Measurements from ENCODE around the gene COL3A1.

The COL3A1 gene

DNA sequence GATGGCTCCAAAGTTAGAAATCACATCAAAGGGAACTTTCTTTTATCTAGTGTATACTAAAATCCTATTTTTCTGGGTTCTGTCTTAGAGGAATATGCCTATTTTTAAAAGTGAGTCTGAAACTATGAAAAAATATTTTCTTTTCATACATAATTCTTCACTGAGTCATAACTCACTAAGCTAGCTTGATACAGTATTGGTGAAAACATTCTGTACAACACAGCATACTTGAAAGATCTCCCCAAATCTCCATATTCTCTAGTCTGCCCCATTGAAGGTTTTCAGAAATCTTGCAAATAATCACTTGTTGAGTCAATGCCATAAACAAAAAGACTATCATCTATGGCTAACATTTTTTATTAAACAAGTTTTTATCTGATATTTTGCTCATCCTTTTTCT, 44.5 kb downstream of the COL3A1 start:
- DNase-seq = no peak

GRCh38 chr2:189020179-189020578, 46.0 kb downstream of the COL3A1 start:
- DNase-seq = no peak

GRCh38 chr2:189022053-189022481, 47.9 kb downstream of the COL3A1 start:
- DNase-seq = no peak

GRCh38 chr2:189022492-189022891, 48.3 kb downstream of the COL3A1 start:
- DNase-seq = no peak

- no peak for DNase-seq
Observed at GRCh38 chr2:189024901-189025618, 50.9 kb downstream of the COL3A1 start.

GRCh38 chr2:189037518-189037917, 63.3 kb downstream of the COL3A1 start:
- no peak for DNase-seq

DNA sequence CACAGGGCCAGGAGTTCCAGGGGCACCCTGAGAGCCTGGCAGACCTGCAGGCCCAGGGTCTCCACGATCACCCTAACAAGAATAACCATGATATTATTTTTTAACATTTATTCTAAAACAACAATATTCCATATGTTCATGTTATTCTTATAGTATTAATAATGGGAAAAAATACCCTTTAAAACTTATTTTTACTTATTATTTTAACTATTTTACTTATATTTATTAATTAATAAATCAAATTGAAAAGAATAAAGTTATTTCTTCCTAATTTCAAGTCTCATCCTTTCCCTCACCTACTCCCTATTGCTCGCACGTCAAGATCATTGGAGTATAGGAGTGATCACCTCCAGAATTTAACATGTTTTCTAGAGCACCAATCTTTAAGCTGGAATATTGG, 71.7 kb downstream of the COL3A1 start:
- no peak for DNase-seq

GRCh38 chr2:189046320-189046719, 72.1 kb downstream of the COL3A1 start:
- DNase-seq = no peak

DNA sequence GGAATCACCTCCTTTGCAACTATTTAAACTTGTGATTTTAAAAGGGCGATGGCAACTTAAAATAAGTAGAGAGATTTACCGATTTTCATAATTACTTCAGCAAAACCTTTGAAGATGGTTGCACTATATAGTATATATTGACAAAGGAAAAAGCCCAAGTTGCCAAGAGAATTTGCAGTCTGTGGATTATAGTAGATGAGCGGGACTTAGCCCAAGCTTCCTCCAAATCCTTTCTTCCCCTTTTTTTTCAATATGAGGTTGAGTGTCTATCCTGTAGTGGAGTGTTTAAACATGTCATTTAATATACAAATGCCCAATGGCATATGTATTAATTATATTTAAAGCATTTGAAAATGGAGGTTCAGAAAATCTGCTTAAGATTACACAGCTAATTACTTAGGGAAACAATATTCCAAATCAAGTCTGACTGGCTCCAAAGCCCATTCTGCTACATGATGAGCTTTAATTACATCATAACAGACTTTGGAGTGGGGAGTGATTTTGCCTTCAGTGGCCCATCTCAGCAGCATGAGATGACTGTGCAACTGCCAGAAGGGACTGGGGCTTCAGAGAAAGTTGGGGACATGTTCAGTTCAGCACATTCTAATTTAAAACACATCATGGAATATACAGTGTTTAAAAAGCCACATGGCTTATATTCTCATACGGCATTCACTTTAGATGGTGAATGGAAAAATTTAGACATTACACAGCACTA, 73.2 kb downstream of the COL3A1 start:
- DNase-seq = no peak

- no peak for DNase-seq
Observed at GRCh38 chr2:189048189-189048588, 74.0 kb downstream of the COL3A1 start.

DNA sequence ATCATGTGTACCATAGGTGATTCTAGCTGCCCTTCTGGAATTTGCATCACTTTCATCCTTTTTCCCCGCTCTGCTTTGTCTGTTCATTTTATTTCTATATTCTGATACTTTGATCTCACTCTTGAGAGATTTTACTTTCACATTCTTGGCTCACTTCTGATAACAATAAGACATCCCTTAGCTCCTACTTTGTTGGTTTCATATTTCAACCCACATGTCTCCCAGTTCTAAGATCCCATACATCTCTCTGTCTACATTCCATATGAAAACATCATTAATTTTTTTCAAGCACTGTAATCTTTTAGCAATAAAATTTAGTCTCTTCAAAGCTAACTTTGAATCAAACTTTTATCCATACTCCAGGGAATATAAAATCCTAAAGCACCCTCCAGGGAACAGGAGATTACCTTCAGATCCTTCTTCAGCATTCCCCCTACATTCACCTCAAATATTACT, 75.6 kb downstream of the COL3A1 start:
- no peak for DNase-seq

DNA sequence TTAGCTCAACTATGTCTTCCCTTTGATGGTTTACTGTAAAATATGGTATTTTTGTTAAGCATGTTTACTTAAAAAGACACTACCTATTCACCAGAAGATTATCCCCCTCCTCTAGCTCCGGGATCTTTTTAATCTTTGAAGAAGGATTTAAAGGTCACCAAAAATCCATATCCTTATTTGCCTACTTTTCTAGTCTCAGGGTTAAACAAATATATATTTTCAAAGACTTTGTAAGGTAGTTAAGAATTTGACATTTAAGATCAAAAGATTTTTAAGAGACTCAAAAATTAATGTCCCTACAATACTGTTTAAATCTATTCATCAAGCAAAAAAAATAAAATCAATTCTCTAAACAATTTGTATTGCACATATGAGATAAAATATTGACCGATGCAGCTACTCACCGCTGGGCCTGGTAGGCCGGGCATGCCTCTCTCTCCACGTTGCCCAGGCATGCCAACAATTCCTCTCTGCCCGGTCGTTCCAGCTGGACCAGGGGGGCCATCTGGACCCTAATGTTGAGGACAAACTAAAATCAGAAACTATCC, 76.1 kb downstream of the COL3A1 start:
- no peak for DNase-seq

GRCh38 chr2:189056200-189057106, 82.3 kb downstream of the COL3A1 start:
- DNase-seq = no peak

- DNase-seq = no peak
Observed at GRCh38 chr2:189057316-189057715, 83.1 kb downstream of the COL3A1 start.

DNA sequence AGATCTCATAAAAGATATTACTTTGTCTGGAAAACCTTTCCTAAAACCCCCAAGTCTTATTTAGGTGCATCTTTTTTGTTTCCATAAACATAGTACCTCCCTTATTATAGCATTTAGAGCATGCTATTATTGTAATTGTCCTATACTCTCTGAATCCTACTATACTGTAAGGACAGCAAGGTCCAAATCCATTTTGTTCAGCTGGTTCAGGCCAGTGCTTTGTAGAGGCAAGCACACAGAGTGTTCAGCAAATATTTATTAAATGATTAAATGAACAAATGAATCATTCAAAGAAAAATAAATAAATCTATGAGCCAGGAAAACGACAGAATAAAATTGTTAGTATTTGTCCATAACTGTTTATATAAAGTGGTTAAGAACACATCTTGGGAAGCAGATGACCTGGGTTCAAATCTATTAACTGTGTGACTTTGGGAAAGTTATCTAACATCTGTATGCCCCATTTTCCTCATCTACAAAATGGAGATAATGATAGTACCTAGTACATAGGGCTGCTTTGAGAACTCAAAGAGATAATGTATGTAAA, 86.0 kb downstream of the COL3A1 start:
- DNase-seq = no peak
